Muscle layer of colon (tissue), 2 donors: Measurements from ENCODE around the gene RBFOX1.

Experiments used
- H3K27ac ChIP-seq: one replicate; pipeline ENCODE4 v1.7.0; 2013; ENCODE audit warnings: low read depth, mild to moderate bottlenecking, low read length, moderate library complexity
- H3K27me3 ChIP-seq, 2 donors: one replicate each; pipeline ENCODE4 v1.7.0; 2013; ENCODE audit warnings: low read length in 2 of 2, mild to moderate bottlenecking in 2 of 2; ENCODE audit not compliant: insufficient read depth in 2 of 2, control insufficient read depth in 1 of 2
- H3K36me3 ChIP-seq: one replicate; pipeline ENCODE4 v1.7.0; 2013; ENCODE audit warnings: mild to moderate bottlenecking, low read length; ENCODE audit not compliant: insufficient read depth
- H3K4me1 ChIP-seq: one replicate; pipeline ENCODE4 v1.7.0; 2013; ENCODE audit warnings: mild to moderate bottlenecking, low read length; ENCODE audit not compliant: insufficient read depth
- H3K4me3 ChIP-seq, 2 donors: one replicate each; pipeline ENCODE4 v1.7.0; 2013; ENCODE audit warnings: low read length in 2 of 2, low read depth in 1 of 2, mild to moderate bottlenecking in 1 of 2, moderate library complexity in 1 of 2
- H3K9ac ChIP-seq: one replicate; pipeline ENCODE4 v1.7.0; 2013; ENCODE audit warnings: low read length
- H3K9me3 ChIP-seq: one replicate; pipeline ENCODE4 v1.7.0; 2013; ENCODE audit warnings: mild to moderate bottlenecking, low read length
- donor health status: abdominal sarcoma.
- donor health status: Adenocarcinoma of cecum.

Gene RBFOX1

DNA sequence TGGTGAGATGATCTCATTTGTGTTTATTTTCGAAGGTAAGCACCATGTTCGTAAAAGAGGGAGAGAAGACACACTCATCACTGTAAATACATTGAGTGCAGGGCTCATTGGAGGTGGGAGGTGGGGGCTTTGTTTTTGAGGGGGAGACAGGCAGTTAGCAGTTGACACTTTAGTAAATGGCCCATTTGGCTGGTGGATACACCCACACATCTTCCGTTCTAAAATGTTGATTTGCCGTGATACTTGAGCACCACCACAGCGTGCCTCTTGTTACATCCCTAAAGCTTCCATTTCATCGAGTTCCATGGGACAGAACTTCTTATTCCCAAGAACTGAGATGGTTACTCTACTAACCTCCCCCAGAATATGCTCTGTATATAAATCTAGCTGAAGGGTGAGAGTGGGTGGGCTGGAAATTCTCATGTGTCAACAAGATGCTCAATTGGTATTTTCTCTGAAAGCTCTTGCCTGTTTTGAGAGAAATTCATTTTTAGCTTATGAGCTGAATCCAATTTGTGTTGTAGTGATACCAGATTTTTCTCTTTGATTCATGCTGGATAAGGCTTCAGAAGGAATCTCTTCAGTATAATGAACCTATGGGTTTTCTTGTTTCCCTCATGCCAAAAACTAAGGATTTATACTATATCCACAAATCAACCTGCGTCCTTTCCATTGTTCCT is 314.3 kb downstream of the RBFOX1 start:
- Histone ChIP-seq H3K9ac (no peak overlapping the region), H3K4me3 (no peak overlapping the region), H3K9me3 (no peaks in the 10 kb centered on the region), H3K4me1 (no peaks in the 10 kb centered on the region), H3K36me3 (no peaks in the 10 kb centered on the region), H3K27ac (no peak overlapping the region), H3K27me3 (no peaks in the 10 kb centered on the region)

DNA sequence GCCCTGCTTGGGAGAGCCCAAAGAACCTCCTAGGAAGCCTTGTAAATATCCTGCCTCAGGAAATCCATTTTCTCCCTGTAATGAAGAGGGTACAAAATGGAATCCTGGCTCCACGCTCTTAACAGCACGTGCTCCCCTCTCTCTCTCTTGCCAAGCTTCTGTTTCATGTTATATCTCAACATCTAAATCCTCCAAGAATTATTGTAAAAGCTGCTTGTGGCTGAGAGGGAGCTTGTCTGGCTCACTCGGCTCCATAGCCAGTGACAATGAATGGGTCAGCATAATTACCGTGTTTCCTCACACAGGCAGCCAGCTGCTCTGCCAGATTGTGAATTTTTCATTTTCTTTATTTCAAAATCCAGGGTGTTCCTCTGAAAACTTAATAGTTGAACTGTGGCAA is 317.8 kb downstream of the RBFOX1 start:
- Histone ChIP-seq H3K27ac (no peak overlapping the region), H3K9ac (no peak overlapping the region), H3K9me3 (no peaks in the 10 kb centered on the region), H3K4me3 (no peak overlapping the region), H3K36me3 (no peaks in the 10 kb centered on the region), H3K4me1 (no peaks in the 10 kb centered on the region), H3K27me3 (no peaks in the 10 kb centered on the region)

DNA sequence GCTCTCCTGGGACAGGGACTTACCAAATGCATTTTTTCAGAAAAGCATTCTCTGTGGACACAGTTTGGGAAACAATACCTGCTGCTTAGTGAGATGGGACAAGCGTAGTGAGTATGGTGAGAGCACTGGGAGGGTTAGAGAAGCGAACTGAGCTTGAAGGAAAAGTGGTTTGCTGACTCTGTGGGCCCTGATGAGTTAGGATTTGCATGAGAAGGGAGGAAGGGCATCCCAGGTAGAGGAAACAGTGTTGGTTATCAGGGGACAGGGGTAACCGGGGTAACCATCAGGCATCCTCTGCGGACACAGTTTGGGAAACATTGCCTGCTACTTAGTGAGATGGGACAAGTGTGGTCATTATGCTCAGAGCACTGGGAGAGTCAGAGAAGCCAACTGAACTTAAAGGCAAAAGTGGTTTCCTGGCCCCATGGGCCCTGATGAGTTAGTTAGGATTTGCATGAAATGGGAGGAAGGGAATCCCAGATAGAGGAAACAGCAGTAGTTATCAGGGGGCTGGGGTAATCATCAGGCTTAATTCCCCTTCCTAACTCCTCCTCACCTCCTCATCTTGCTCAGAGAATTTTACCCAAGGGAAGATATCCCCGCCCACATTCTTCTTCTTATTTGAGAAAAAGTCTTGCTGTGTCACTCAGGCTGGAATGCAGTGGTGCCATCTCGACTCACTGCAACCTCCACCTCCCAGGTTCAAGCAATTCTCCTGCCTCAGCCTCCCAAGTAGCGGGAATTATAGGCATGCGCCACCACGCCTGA is 319.3 kb downstream of the RBFOX1 start:
- H3K36me3 ChIP-seq, result no peaks in the 10 kb centered on the region
- no peak overlapping the region for H3K4me3 ChIP-seq
- H3K4me1 ChIP-seq, result no peaks in the 10 kb centered on the region
- H3K9me3 ChIP-seq, result no peaks in the 10 kb centered on the region
- no peak overlapping the region for H3K27ac ChIP-seq
- no peaks in the 10 kb centered on the region for H3K27me3 ChIP-seq
- H3K9ac ChIP-seq, result no peak overlapping the region

DNA sequence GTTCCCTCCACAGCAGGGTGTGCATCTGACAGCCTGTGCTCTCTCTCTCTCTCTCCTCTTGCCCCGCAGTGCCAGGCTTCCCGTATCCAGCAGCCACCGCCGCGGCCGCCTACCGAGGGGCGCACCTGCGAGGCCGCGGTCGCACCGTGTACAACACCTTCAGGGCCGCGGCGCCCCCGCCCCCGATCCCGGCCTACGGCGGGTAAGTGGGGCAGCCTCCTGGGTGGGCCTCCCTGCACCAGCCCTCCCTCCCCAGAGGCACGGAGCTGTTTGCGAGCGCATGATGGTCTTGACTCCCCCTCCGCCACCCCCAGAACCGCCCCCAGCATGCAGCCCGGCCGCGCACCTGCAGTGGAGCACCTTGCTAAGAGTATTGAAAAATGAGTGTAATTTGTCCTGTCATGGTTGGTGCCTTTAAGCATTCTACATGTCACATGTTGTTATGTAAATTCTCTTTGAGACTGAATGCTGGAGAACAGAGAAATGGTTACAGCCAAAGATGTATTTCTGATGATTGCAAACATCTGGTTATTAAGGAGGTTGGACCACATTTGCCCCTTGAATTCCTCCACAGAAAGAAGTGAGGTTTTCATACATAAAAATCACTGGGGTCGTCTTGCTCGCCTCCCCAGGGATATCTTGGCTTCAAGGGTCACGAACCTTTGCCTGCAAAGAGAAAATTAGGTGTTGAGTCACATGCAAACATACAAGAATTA is 321.3 kb downstream of the RBFOX1 start:
- H3K9ac ChIP-seq, result no peak overlapping the region
- H3K9me3 ChIP-seq, result no peaks in the 10 kb centered on the region
- no peaks in the 10 kb centered on the region for H3K27me3 ChIP-seq
- no peak overlapping the region for H3K27ac ChIP-seq
- no peak overlapping the region for H3K4me3 ChIP-seq
- no peaks in the 10 kb centered on the region for H3K4me1 ChIP-seq
- no peaks in the 10 kb centered on the region for H3K36me3 ChIP-seq

DNA sequence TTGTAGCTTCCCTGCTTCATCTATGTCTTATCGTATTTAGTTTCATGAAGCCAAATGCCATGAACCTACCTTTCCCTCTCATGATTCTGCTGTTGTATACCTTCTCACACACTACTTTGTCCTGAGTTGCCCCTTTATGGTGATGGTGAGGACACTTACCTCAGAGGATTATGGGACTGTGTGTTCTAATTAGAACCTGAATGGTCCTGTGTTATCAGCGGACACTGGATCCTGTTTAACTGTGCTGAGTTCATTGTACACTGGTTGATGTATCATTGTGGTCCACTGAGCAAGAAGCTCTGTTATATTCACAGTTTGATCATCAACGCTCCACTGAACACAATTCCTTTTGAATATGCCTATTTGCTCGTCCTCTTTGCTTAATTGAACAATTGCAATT is 343.0 kb downstream of the RBFOX1 start:
- Histone ChIP-seq H3K9ac (no peak overlapping the region), H3K4me1 (no peaks in the 10 kb centered on the region), H3K27me3 (no peaks in the 10 kb centered on the region), H3K9me3 (no peaks in the 10 kb centered on the region), H3K4me3 (no peak overlapping the region), H3K36me3 (no peaks in the 10 kb centered on the region), H3K27ac (no peak overlapping the region)

DNA sequence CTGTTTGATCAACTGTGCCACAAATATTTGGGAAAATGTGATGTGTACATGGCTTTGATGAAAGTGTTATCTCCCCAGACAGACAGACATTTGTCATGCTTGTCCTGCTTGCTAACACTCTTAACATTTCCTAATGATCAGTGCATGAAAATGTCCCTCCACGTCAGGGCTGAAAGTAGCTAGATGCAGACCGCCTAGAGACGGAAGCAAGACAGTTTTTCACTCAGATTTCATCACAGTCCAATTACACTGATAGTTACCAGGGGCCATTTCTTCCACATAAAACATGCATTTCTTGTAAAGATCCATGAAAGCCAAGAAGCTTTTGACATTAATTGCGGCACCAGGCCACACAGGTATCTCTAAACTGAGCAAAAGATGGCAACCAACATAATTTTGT is 347.7 kb downstream of the RBFOX1 start:
- H3K9me3 ChIP-seq, result no peaks in the 10 kb centered on the region
- H3K4me3 ChIP-seq, result no peak overlapping the region
- H3K27me3 ChIP-seq, result no peaks in the 10 kb centered on the region
- H3K9ac ChIP-seq, result no peak overlapping the region
- H3K36me3 ChIP-seq, result no peaks in the 10 kb centered on the region
- H3K27ac ChIP-seq, result no peak overlapping the region
- no peaks in the 10 kb centered on the region for H3K4me1 ChIP-seq

DNA sequence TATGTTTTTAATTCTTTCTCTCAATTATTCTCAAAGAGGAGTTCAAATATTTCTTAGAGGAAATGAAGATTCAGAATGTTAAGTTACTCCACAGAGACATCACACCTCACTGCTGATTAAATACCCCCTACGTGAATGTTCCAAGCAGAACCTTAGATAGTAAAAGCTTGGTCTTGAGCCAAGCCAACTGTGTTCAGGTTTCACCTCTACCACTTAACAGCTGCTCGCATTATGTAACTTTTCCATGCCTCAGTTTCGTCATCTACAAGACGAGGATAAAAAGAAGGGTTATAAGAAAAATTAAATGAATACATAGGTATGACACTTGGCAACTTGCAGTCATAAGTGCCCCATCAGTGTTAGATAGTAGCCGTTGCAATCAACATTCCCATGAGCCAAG is 356.2 kb downstream of the RBFOX1 start:
- no peaks in the 10 kb centered on the region for H3K27me3 ChIP-seq
- H3K4me1 ChIP-seq, result no peaks in the 10 kb centered on the region
- no peak overlapping the region for H3K27ac ChIP-seq
- H3K9ac ChIP-seq, result no peak overlapping the region
- H3K36me3 ChIP-seq, result no peaks in the 10 kb centered on the region
- H3K4me3 ChIP-seq, result no peak overlapping the region
- H3K9me3 ChIP-seq, result no peaks in the 10 kb centered on the region

DNA sequence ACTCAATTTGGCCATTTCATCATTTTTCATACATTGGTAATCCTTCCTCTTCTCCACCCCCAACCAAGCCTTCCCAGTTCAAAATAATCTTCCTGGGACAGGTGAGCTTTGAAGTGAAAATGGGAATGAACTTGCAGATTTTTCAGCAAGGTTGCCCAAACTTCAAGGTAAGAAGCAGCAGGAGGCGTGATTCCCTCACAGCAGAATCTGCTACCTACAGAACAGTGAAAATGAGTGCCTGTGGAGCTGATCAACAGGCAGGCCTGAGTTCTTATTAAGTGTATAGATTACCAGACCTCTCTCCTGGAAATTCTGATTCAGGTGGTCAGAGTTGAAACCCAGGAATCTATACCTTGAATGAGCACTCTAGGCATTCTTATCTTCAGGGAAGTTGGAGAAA is 356.6 kb downstream of the RBFOX1 start:
- Histone ChIP-seq H3K27me3 (no peaks in the 10 kb centered on the region), H3K36me3 (no peaks in the 10 kb centered on the region), H3K4me1 (no peaks in the 10 kb centered on the region), H3K27ac (no peak overlapping the region), H3K9me3 (no peaks in the 10 kb centered on the region), H3K9ac (no peak overlapping the region), H3K4me3 (no peak overlapping the region)

DNA sequence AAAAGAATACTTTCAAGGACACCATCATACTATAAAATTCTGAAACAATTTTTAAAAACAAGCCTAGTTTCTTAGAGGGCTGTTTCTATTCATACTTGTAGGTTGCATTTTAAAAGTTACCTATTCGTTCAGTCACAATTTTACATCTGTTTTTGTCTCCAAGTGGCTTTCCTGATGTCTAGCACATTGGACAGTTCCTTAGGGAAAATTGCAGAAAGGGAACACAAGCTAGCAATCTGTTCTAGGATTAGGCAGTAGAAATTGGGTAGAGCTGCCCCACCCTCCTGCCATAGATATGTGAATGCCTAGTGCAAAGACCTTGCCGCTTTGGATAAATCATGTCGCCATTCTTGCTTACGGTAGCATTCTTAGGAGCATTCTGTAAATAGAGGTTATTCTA is 358.9 kb downstream of the RBFOX1 start:
- Histone ChIP-seq H3K27ac (no peak overlapping the region), H3K9ac (no peak overlapping the region), H3K27me3 (no peaks in the 10 kb centered on the region), H3K36me3 (no peaks in the 10 kb centered on the region), H3K4me1 (no peaks in the 10 kb centered on the region), H3K9me3 (no peaks in the 10 kb centered on the region), H3K4me3 (no peak overlapping the region)

DNA sequence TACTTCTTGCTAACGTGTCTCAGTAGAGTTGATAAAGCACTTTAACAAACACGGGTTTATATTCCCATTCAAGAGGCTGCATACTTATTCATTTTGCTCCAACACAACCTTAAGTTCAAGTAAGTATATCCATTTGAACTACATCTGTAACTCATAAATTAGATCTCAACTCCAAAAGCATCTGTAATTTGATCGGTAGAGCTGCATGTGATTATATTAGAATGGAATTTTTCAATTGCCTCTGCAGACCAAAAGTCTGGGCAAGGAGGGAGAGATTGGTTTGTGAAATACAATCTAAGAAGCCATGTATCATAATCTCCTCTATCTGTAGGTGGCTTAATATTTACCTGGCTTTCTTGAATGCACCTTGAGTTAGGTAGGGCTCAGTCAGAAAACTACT is 371.0 kb downstream of the RBFOX1 start:
- Histone ChIP-seq H3K9ac (no peak overlapping the region), H3K9me3 (peaks cover 3% of the 10 kb centered on the region), H3K4me3 (no peak overlapping the region), H3K27ac (no peak overlapping the region), H3K36me3 (no peaks in the 10 kb centered on the region), H3K27me3 (no peaks in the 10 kb centered on the region), H3K4me1 (no peaks in the 10 kb centered on the region)

DNA sequence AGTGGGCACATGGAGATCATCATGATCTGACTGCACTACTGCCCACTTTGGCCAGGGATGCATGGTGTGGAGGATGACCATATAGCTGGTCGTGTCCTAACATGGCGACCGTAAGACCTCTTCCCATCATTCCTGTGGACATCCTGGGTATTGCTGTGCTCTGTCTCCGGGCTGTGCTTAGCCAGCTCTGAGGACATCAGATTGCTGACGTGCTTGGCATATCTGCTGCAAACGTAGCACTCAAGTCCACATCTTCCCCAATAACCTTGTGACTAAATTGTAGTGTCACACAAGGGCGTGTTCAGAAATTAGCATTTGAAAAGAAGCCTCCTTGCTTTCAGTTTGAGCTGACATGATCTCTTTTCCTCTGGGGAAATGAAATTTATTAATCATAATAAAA is 373.2 kb downstream of the RBFOX1 start:
- Histone ChIP-seq H3K4me1 (no peaks in the 10 kb centered on the region), H3K9me3 (peaks cover 4% of the 10 kb centered on the region), H3K4me3 (no peak overlapping the region), H3K9ac (no peak overlapping the region), H3K27me3 (no peaks in the 10 kb centered on the region), H3K36me3 (no peaks in the 10 kb centered on the region), H3K27ac (no peak overlapping the region)
